Measurements from ENCODE around the gene EXOC6B. TPM values are rescaled to one million over a fixed set of nuclear protein-coding genes. Genes with fewer than 3 reads are reported as not detected.
"Not testable (repeated sequence)": the region's sequence is repeated elsewhere in the genome, so short reads cannot be mapped to it uniquely, and the experiment has no call there.

Gene EXOC6B
- total RNA-seq, 6 experiments from 2014 or later = 7.8 to 15.1 (median 9.1) TPM

GRCh38 chr2:72427022-72427861 is 398.6 kb downstream of the EXOC6B start:
- intact Hi-C loops (cut with DNase I) = no loop called here
- Histone ChIP-seq H3K27ac (no peak overlapping the region), H3K27me3 (no peaks in the 10 kb centered on the region), H3K9me3 (no peaks in the 10 kb centered on the region), H3K36me3 (no peaks in the 10 kb centered on the region), H3K4me3 (no peak overlapping the region), H3K4me1 (no peaks in the 10 kb centered on the region)
- no CpG with 5 or more reads among the region's 15 CpGs for WGBS (ENCODE audit: insufficient coverage, low coverage, low lambda C conversion rate, missing lambda C conversion rate)
- DNase-seq (no peak), ATAC-seq (peak in 1 of 4 donors; percentile 44)
- TF ChIP-seq CTCF (IDR thresholded peaks at IDR 0.05) = no peak
- no peak for TF ChIP-seq POLR2A (IDR thresholded peaks at IDR 0.05)

- no peaks in the 10 kb centered on the region for H3K27me3 ChIP-seq
- no peaks in the 10 kb centered on the region for H3K36me3 ChIP-seq
- no peak for ATAC-seq
- H3K4me3 ChIP-seq = no peak overlapping the region
- TF ChIP-seq CTCF (IDR thresholded peaks at IDR 0.05) = no peak
- TF ChIP-seq POLR2A (IDR thresholded peaks at IDR 0.05) = no peak
- H3K27ac ChIP-seq = no peak overlapping the region
- DNase-seq = no peak
- H3K9me3 ChIP-seq = no peaks in the 10 kb centered on the region
- no peaks in the 10 kb centered on the region for H3K4me1 ChIP-seq
- intact Hi-C loops (cut with DNase I) = no loop called here
Observed at GRCh38 chr2:72425996-72426395, 399.8 kb downstream of the EXOC6B start.

DNA sequence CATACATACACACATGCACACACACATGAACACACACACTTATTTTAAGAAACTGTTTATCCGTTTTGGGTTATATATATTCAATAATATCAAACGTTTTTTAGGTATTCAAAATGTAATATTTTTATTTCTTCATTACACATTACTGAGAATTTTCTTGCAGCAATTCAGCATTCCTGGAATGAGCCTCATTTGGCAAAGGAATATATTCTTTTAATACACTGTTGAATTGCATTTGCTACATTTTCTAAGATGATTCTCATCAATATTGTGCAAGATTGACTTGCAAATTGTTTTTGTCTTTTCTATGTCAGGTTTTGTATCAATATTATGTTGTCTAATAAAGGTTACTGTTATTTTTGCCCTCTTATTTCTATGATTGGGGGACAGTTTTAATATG is 402.1 kb downstream of the EXOC6B start:
- WGBS (ENCODE audit: insufficient coverage, low coverage, low lambda C conversion rate, missing lambda C conversion rate) = 68% methylated on average over 2 of the region's 2 CpGs
- Histone ChIP-seq H3K4me3 (no peak overlapping the region), H3K27me3 (no peaks in the 10 kb centered on the region), H3K36me3 (no peaks in the 10 kb centered on the region), H3K27ac (no peak overlapping the region), H3K4me1 (no peaks in the 10 kb centered on the region), H3K9me3 (no peaks in the 10 kb centered on the region)
- ATAC-seq (no peak), DNase-seq (no peak)
- intact Hi-C loops (cut with DNase I) = no loop called here
- TF ChIP-seq CTCF (IDR thresholded peaks at IDR 0.05) = no peak
- no peak for TF ChIP-seq POLR2A (IDR thresholded peaks at IDR 0.05)

GRCh38 chr2:72421771-72422379 is 404.0 kb downstream of the EXOC6B start:
- DNase-seq = not testable (repeated sequence)
- 40% methylated on average over 1 of the region's 31 CpGs for WGBS (ENCODE audit: insufficient coverage, low coverage, low lambda C conversion rate, missing lambda C conversion rate)

DNA sequence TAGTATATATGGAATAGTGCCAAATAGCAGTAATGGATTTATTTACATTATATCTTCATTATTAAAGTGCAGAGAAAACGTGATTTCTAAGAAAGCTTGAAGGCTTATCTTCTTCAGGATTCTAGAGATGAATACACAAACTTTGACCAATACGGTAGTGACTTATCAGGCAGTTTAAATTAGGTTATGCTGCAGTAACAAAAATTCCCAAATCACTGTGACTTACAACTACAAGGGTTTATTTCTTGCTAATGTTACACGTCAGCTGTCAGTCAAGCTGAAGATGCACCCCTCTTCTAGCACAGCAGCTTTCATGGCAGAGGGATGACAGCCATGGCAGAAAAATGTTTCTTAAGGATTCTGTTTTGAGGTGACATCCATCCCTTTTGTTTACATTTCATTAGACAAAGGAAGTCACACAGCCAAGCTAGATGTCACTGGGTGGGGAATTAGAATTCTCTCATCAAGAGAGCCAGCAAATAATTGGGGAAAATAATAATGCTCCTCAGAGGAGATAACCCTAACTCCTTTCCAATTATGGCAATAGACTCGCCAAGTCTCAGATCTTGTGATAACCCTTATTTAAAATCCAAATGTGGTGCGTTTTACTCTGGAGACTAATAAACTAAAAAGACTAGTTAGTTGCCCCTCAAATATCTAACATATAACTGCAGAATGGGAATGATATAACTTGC is 409.9 kb downstream of the EXOC6B start:
- TF ChIP-seq POLR2A (IDR thresholded peaks at IDR 0.05) (no peak), CTCF (IDR thresholded peaks at IDR 0.05) (no peak)
- ATAC-seq (no peak), DNase-seq (no peak)
- 82% methylated on average over 5 of the region's 5 CpGs for WGBS (ENCODE audit: insufficient coverage, low coverage, low lambda C conversion rate, missing lambda C conversion rate)
- intact Hi-C loops (cut with DNase I) = no loop called here
- Histone ChIP-seq H3K27ac (no peak overlapping the region), H3K36me3 (no peaks in the 10 kb centered on the region), H3K27me3 (no peaks in the 10 kb centered on the region), H3K4me3 (no peak overlapping the region), H3K4me1 (no peaks in the 10 kb centered on the region), H3K9me3 (no peaks in the 10 kb centered on the region)

More at GRCh38 chr2:72421771-72422379, 404.0 kb downstream of the EXOC6B start:
- H3K4me3 ChIP-seq; intact Hi-C loops (cut with DNase I); H3K36me3 ChIP-seq; H3K27ac ChIP-seq; H3K27me3 ChIP-seq; H3K4me1 ChIP-seq; H3K9me3 ChIP-seq; ATAC-seq: not testable (repeated sequence)
